OCI-LY1 (cell line): Measurements from ENCODE around the gene GAK.

Source experiments
- H2AFZ ChIP-seq: fragments of 200-600 bp; sonication (generic), shearing (Covaris generic); 2 replicates; pipeline ENCODE4 v1.6.0; 2014; ENCODE audit warnings: antibody characterized with exemption, mild to moderate bottlenecking, low read length
- H3F3A ChIP-seq: fragments of 200-600 bp; sonication (generic), shearing (Covaris generic); 2 replicates; pipeline ENCODE4 v1.6.0; 2014; ENCODE audit warnings: mild to moderate bottlenecking, antibody characterized with exemption, low read length, moderate library complexity; ENCODE audit not compliant: insufficient read depth
- H3K27ac ChIP-seq: fragments of 200-600 bp; sonication (generic); 2 replicates; pipeline ENCODE4 v1.5.1; 2014; ENCODE audit warnings: low read length, mixed run types, mild to moderate bottlenecking, low read depth; ENCODE audit not compliant: poor library complexity, severe bottlenecking
- H3K27me3 ChIP-seq: fragments of 200-600 bp; sonication (generic); 2 replicates; pipeline ENCODE4 v1.6.0; 2014; ENCODE audit warnings: antibody characterized with exemption, mild to moderate bottlenecking, low read length, moderate library complexity; ENCODE audit not compliant: insufficient read depth
- H3K36me3 ChIP-seq: fragments of 200-600 bp; sonication (generic); 2 replicates; pipeline ENCODE4 v1.6.1; 2014; ENCODE audit warnings: mild to moderate bottlenecking, antibody characterized with exemption, low read length, moderate library complexity, mixed read lengths; ENCODE audit not compliant: insufficient read depth
- H3K4me1 ChIP-seq: fragments of 200-600 bp; sonication (generic); 2 replicates; pipeline ENCODE4 v1.5.1; 2014; ENCODE audit warnings: mild to moderate bottlenecking, low read length, moderate library complexity; ENCODE audit not compliant: insufficient read depth, severe bottlenecking
- H3K4me2 ChIP-seq: fragments of 200-600 bp; sonication (generic), shearing (Covaris generic); 2 replicates; pipeline ENCODE4 v1.6.1; 2014; ENCODE audit warnings: low read length
- H3K4me3 ChIP-seq: fragments of 200-600 bp; sonication (generic); 2 replicates; pipeline ENCODE4 v1.5.1; 2014; ENCODE audit warnings: low read length, low read depth, mild to moderate bottlenecking, mixed read lengths; ENCODE audit not compliant: poor library complexity, severe bottlenecking
- H3K79me2 ChIP-seq: fragments of 200-600 bp; shearing (Covaris generic); 2 replicates; pipeline ENCODE4 v1.6.1; 2016; ENCODE audit warnings: mixed run types, low read length, mixed read lengths; ENCODE audit not compliant: insufficient read depth
- H3K9ac ChIP-seq: fragments of 200-600 bp; sonication (generic), shearing (Covaris generic); 2 replicates; pipeline ENCODE4 v1.6.1; 2014; ENCODE audit warnings: mild to moderate bottlenecking, low read length, mixed read lengths
- H3K9me2 ChIP-seq: fragments of 200-600 bp; sonication (generic), shearing (Covaris generic); 2 replicates; pipeline ENCODE4 v1.6.1; 2014; ENCODE audit warnings: low read depth, mild to moderate bottlenecking, low read length, mixed read lengths
- H3K9me3 ChIP-seq: fragments of 200-600 bp; shearing (Covaris generic); 2 replicates; pipeline ENCODE4 v1.6.1; 2014; ENCODE audit warnings: low read length, mixed read lengths
- H4K20me1 ChIP-seq: fragments of 200-600 bp; sonication (generic), shearing (Covaris generic); 2 replicates; pipeline ENCODE4 v1.6.0; 2016; ENCODE audit warnings: mild to moderate bottlenecking, low read length; ENCODE audit not compliant: insufficient read depth
- EZH2 ChIP-seq: fragments of 200-600 bp; sonication (generic), shearing (Covaris generic); IDR thresholded peaks from 2 replicates; pipeline ENCODE4 v1.8.0; 2017; ENCODE audit warnings: borderline replicate concordance, mixed run types, mild to moderate bottlenecking, antibody characterized with exemption, low read length, moderate library complexity, mixed read lengths
- TF ChIP-seq, protein P1 (sequence below): fragments of 200-600 bp; sonication (generic), shearing (Covaris generic); IDR thresholded peaks from 2 replicates; pipeline ENCODE4 v1.5.1; 2017; ENCODE audit warnings: mild to moderate bottlenecking, antibody characterized with exemption, low read length, moderate library complexity, mixed read lengths

Gene GAK

DNA sequence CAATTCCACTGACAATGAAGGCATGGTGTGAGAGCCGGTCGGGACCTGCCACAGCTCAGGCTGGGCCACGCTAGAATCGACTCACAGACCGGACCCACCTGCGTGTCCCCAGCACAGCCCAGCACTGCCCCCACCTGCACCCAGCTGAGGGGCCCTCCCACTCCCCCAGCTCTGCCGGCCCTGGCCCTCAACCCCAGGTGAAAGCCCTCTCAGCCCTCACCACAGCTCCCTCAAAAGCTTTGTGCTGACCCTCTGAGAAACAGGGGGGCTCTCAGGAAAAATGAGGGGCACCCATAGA, 25.1 kb downstream of the GAK start:
- Histone ChIP-seq H3K36me3 (no peaks in the 10 kb centered on the region; the same call in 1 of the 2 replicates), H2AFZ (no peak overlapping the region), H3K4me1 (no peaks in the 10 kb centered on the region), H3K27me3 (no peaks in the 10 kb centered on the region), H4K20me1 (no peaks in the 10 kb centered on the region), H3F3A (no peaks in the 10 kb centered on the region), H3K9ac (no peak overlapping the region), H3K79me2 (no peaks in the 10 kb centered on the region), H3K9me2 (no peaks in the 10 kb centered on the region), H3K27ac (no peak overlapping the region), H3K9me3 (no peaks in the 10 kb centered on the region), H3K4me3 (no peak overlapping the region), H3K4me2 (no peak overlapping the region)
- no peak for TF ChIP-seq EZH2
- TF ChIP-seq, protein P1, sequence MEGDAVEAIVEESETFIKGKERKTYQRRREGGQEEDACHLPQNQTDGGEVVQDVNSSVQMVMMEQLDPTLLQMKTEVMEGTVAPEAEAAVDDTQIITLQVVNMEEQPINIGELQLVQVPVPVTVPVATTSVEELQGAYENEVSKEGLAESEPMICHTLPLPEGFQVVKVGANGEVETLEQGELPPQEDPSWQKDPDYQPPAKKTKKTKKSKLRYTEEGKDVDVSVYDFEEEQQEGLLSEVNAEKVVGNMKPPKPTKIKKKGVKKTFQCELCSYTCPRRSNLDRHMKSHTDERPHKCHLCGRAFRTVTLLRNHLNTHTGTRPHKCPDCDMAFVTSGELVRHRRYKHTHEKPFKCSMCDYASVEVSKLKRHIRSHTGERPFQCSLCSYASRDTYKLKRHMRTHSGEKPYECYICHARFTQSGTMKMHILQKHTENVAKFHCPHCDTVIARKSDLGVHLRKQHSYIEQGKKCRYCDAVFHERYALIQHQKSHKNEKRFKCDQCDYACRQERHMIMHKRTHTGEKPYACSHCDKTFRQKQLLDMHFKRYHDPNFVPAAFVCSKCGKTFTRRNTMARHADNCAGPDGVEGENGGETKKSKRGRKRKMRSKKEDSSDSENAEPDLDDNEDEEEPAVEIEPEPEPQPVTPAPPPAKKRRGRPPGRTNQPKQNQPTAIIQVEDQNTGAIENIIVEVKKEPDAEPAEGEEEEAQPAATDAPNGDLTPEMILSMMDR = no peak

- no peak overlapping the region for H2AFZ ChIP-seq
- no peak overlapping the region for H3K27ac ChIP-seq
- no peaks in the 10 kb centered on the region for H3K27me3 ChIP-seq
- no peaks in the 10 kb centered on the region for H3K79me2 ChIP-seq
- no peaks in the 10 kb centered on the region for H3K4me1 ChIP-seq
- no peak overlapping the region for H3K9ac ChIP-seq
- no peaks in the 10 kb centered on the region for H4K20me1 ChIP-seq
- no peaks in the 10 kb centered on the region for H3F3A ChIP-seq
- no peaks in the 10 kb centered on the region; the same call in 1 of the 2 replicates for H3K36me3 ChIP-seq
- H3K9me3 ChIP-seq = no peaks in the 10 kb centered on the region
- H3K9me2 ChIP-seq = no peaks in the 10 kb centered on the region
- no peak overlapping the region for H3K4me2 ChIP-seq
- no peak overlapping the region for H3K4me3 ChIP-seq
- TF ChIP-seq, protein P1 = no peak
- TF ChIP-seq EZH2 = no peak
Measured at GRCh38 chr4:906339-907102, 25.6 kb downstream of the GAK start.

DNA sequence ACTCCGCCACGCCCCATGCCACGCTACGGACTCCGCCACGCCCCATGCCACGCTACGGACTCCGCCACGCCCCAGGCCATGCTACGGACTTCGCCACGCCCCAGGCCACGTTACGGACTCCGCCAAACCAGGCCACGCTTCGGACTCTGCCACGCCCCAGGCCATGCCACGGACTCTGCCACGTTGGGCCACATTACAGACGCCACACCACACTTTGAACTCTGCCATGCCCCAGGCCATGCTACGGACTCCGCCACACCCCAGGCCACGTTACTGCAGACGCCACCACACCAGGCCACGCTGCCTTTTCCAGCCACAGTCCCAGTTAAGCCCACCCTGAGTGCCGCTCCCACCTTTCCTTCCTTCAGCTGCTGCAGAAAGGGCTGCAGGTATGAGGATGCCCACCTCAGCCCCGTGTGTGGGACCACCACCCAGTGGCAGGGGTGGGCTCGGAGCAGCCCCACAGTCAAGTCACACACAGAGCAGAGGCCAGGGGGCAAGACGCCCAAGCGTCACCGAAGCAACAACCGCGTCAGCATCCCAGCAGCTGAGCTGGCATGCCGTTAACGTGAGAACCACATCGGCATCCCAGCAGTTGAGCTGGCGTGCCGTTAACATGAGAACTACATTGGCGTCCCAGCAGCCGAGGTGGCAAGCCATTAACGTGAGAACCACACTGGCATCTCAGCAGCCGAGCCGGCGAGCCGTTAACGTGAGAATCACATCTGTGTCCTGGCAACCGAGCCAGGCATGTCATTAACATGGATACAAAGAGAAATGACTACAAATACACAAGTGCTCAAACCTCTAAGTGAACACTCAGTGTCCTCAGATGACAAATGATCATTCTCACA, 26.4 kb downstream of the GAK start:
- H4K20me1 ChIP-seq = no peaks in the 10 kb centered on the region
- no peaks in the 10 kb centered on the region for H3K9me2 ChIP-seq
- H3K27me3 ChIP-seq = no peaks in the 10 kb centered on the region
- no peak overlapping the region for H2AFZ ChIP-seq
- no peak overlapping the region for H3K9ac ChIP-seq
- H3K4me2 ChIP-seq = no peak overlapping the region
- H3K4me3 ChIP-seq = no peak overlapping the region
- TF ChIP-seq, protein P1 = no peak
- no peak for TF ChIP-seq EZH2
- H3K4me1 ChIP-seq = no peaks in the 10 kb centered on the region
- no peak overlapping the region for H3K27ac ChIP-seq
- H3K79me2 ChIP-seq = no peaks in the 10 kb centered on the region
- no peaks in the 10 kb centered on the region for H3K36me3 ChIP-seq
- no peaks in the 10 kb centered on the region for H3F3A ChIP-seq
- H3K9me3 ChIP-seq = no peaks in the 10 kb centered on the region
